HG02678 (cell line): ENCODE results near the gene GRID1.

Experiments used
- ATAC-seq: cut with Tn5 transposase; IDR thresholded peaks from one replicate; pipeline ENCODE4 v1.9.1; 2021; ENCODE audit warnings: mild to moderate bottlenecking, moderate library complexity; ENCODE audit not compliant: unreplicated experiment

Gene GRID1

GRCh38 chr10:86025509-86025908, 341.1 kb downstream of the GRID1 start:
- no peak for ATAC-seq

GRCh38 chr10:86024281-86025041, 342.1 kb downstream of the GRID1 start:
- ATAC-seq, result no peak

- ATAC-seq, result no peak
Observed at GRCh38 chr10:86023931-86024280, 342.7 kb downstream of the GRID1 start.

- ATAC-seq, result no peak
Observed at GRCh38 chr10:86023336-86023735, 343.3 kb downstream of the GRID1 start.

GRCh38 chr10:86022906-86023305, 343.7 kb downstream of the GRID1 start:
- ATAC-seq, result no peak

- no peak for ATAC-seq
Observed at GRCh38 chr10:86020134-86020533, 346.5 kb downstream of the GRID1 start.

GRCh38 chr10:86019141-86019540, 347.5 kb downstream of the GRID1 start:
- no peak for ATAC-seq

GRCh38 chr10:86018735-86019058, 347.9 kb downstream of the GRID1 start:
- ATAC-seq, result no peak

- ATAC-seq, result peak; percentile 55
Observed at GRCh38 chr10:86017841-86018734, 348.5 kb downstream of the GRID1 start.

GRCh38 chr10:86013568-86013967, 353.0 kb downstream of the GRID1 start:
- no peak for ATAC-seq

- ATAC-seq, result no peak
Observed at GRCh38 chr10:86007171-86007570, 359.4 kb downstream of the GRID1 start.

- ATAC-seq, result no peak
Observed at GRCh38 chr10:86004337-86004736, 362.3 kb downstream of the GRID1 start.

GRCh38 chr10:86003201-86003621, 363.4 kb downstream of the GRID1 start:
- no peak for ATAC-seq

GRCh38 chr10:86001521-86001920, 365.1 kb downstream of the GRID1 start:
- no peak for ATAC-seq

- no peak for ATAC-seq
Observed at GRCh38 chr10:85997544-85997943, 369.1 kb downstream of the GRID1 start.

GRCh38 chr10:85995791-85996190, 370.8 kb downstream of the GRID1 start:
- no peak for ATAC-seq

GRCh38 chr10:85993840-85994507, 372.6 kb downstream of the GRID1 start:
- no peak for ATAC-seq

- no peak for ATAC-seq
Observed at GRCh38 chr10:85993140-85993539, 373.5 kb downstream of the GRID1 start.

- no peak for ATAC-seq
Observed at GRCh38 chr10:85992324-85992723, 374.3 kb downstream of the GRID1 start.

- no peak for ATAC-seq
Observed at GRCh38 chr10:85986777-85987176, 379.8 kb downstream of the GRID1 start.

- ATAC-seq, result no peak
Observed at GRCh38 chr10:85983051-85983450, 383.5 kb downstream of the GRID1 start.

- ATAC-seq, result no peak
Observed at GRCh38 chr10:85979598-85979997, 387.0 kb downstream of the GRID1 start.
